IMR-90 (cell line): ENCODE data around the gene RBM45. TPM values are rescaled to one million over a fixed set of nuclear protein-coding genes. Genes with fewer than 3 reads are reported as not detected.

Experiments used
- ATAC-seq: fragments of 200-7000 bp; cut with Tn5 transposase; 2 replicates; pipeline ENCODE4 v1.9.1; 2020; ENCODE audit warnings: low read depth, mild to moderate bottlenecking, moderate library complexity
- BruUV-seq: library from RNA; stranded (reverse); fragments of 400-500 nt; replicated peaks from 2 replicates; lab custom pipeline; 2021; lab: Mats Ljungman, UMichigan
- CTCF ChIA-PET: fragments of 300-600 bp; formaldehyde crosslinking; extraction: SDS; loops from one replicate; lab custom pipeline; 2021; ENCODE audit warnings: antibody characterized with exemption; lab: Yijun Ruan, JAX
- POLR2A ChIA-PET: fragments of 300-600 bp; sonication (Branson Sonifier 250); formaldehyde crosslinking; loops from one replicate; lab custom pipeline; 2022; ENCODE audit warnings: antibody characterized with exemption; ENCODE audit not compliant: unreplicated experiment; lab: Charles Lee
- DNase-seq: peaks from one replicate; pipeline ENCODE4 v3.0.0; 2013
- H2AFZ ChIP-seq: replicated peaks from 2 replicates; pipeline ENCODE3; 2013; ENCODE audit warnings: low read length, mild to moderate bottlenecking; ENCODE audit not compliant: poor library complexity
- H2AK5ac ChIP-seq: 2 replicates; pipeline ENCODE4 v1.6.1; 2013; ENCODE audit warnings: low read depth, low read length, inconsistent platforms
- H2AK9ac ChIP-seq: replicated peaks from 2 replicates; pipeline ENCODE3; 2013; ENCODE audit warnings: mild to moderate bottlenecking, low read depth, low read length, moderate library complexity; ENCODE audit not compliant: poor library complexity
- H2BK120ac ChIP-seq: 2 replicates; pipeline ENCODE4 v1.6.1; 2013; ENCODE audit warnings: low read depth, low read length, inconsistent platforms
- H2BK15ac ChIP-seq: 3 replicates; pipeline ENCODE4 v1.6.1; 2013; ENCODE audit warnings: low read depth, low read length, inconsistent platforms
- H2BK20ac ChIP-seq: 2 replicates; pipeline ENCODE4 v1.6.1; 2013; ENCODE audit warnings: low read depth, mild to moderate bottlenecking, inconsistent platforms, low read length, moderate library complexity
- H2BK5ac ChIP-seq: 2 replicates; pipeline ENCODE4 v1.6.1; 2013; ENCODE audit warnings: mild to moderate bottlenecking, low read depth, low read length, inconsistent platforms; ENCODE audit not compliant: poor library complexity, severe bottlenecking
- H3K14ac ChIP-seq: replicated peaks from 2 replicates; pipeline ENCODE4 v1.6.1; 2013; ENCODE audit warnings: low read depth, low read length, inconsistent platforms
- H3K18ac ChIP-seq: 2 replicates; pipeline ENCODE4 v1.6.1; 2013; ENCODE audit warnings: low read depth, low read length, control low read depth
- H3K23ac ChIP-seq: 2 replicates; pipeline ENCODE4 v1.6.1; 2013; ENCODE audit warnings: low read depth, low read length, inconsistent platforms
- H3K27ac ChIP-seq: 2 replicates; pipeline ENCODE4 v1.5.1; 2013; ENCODE audit warnings: mild to moderate bottlenecking, control low read depth, low read length; ENCODE audit not compliant: insufficient read depth
- H3K27me3 ChIP-seq: 2 replicates; pipeline ENCODE4 v1.6.1; 2013; ENCODE audit warnings: low read length; ENCODE audit not compliant: control insufficient read depth, insufficient read depth
- H3K36me3 ChIP-seq: 2 replicates; pipeline ENCODE4 v1.6.1; 2013; ENCODE audit warnings: low read length, mixed read lengths; ENCODE audit not compliant: control insufficient read depth, insufficient read depth
- H3K4ac ChIP-seq: 2 replicates; pipeline ENCODE4 v1.6.1; 2013; ENCODE audit warnings: low read depth, low read length, inconsistent platforms
- H3K4me1 ChIP-seq: 2 replicates; pipeline ENCODE4 v1.6.1; 2013; ENCODE audit warnings: low read length, mixed read lengths; ENCODE audit not compliant: control insufficient read depth, insufficient read depth
- H3K4me2 ChIP-seq: 2 replicates; pipeline ENCODE4 v1.6.1; 2013; ENCODE audit warnings: low read depth, mild to moderate bottlenecking, control low read depth, low read length, moderate library complexity
- H3K4me3 ChIP-seq: 2 replicates; pipeline ENCODE4 v1.5.1; 2013; ENCODE audit warnings: low read depth, mild to moderate bottlenecking, control low read depth, low read length, moderate library complexity; ENCODE audit not compliant: insufficient read depth
- H3K56ac ChIP-seq: 2 replicates; pipeline ENCODE4 v1.6.1; 2013; ENCODE audit warnings: low read length, inconsistent platforms; ENCODE audit not compliant: insufficient read depth; ENCODE audit errors: extremely low read depth
- H3K79me1 ChIP-seq, 2 experiments: 2 replicates each; pipeline ENCODE4 v1.6.1; 2013; ENCODE audit warnings: low read length in 2 of 2, inconsistent platforms in 1 of 2, low read depth in 1 of 2
- H3K9ac ChIP-seq: 2 replicates; pipeline ENCODE4 v1.6.1; 2013; ENCODE audit warnings: low read depth, low read length, control low read depth
- H3K9me1 ChIP-seq: 2 replicates; pipeline ENCODE4 v1.6.1; 2013; ENCODE audit warnings: low read length, inconsistent platforms; ENCODE audit not compliant: insufficient read depth
- H3K9me3 ChIP-seq: 2 replicates; pipeline ENCODE4 v1.6.1; 2013; ENCODE audit warnings: low read length; ENCODE audit not compliant: control insufficient read depth, insufficient read depth
- H4K20me1 ChIP-seq: 2 replicates; pipeline ENCODE4 v1.6.1; 2013; ENCODE audit warnings: low read length, inconsistent platforms; ENCODE audit not compliant: insufficient read depth
- H4K5ac ChIP-seq: 2 replicates; pipeline ENCODE4 v1.6.1; 2013; ENCODE audit warnings: mild to moderate bottlenecking, low read depth, low read length, control low read depth
- H4K8ac ChIP-seq, 2 experiments: 2 replicates each; pipeline ENCODE4 v1.6.1; 2013; ENCODE audit warnings: low read depth in 2 of 2, low read length in 2 of 2, control low read depth in 1 of 2, inconsistent platforms in 1 of 2
- H4K91ac ChIP-seq: 2 replicates; pipeline ENCODE4 v1.6.1; 2013; ENCODE audit warnings: low read depth, low read length, inconsistent platforms; ENCODE audit not compliant: insufficient read depth
- BHLHE40 ChIP-seq: fragments of 150-350 bp; IDR thresholded peaks from 2 replicates; pipeline ENCODE4 v1.6.1; 2016; ENCODE audit warnings: mild to moderate bottlenecking, low read depth, low read length
- CEBPB ChIP-seq: IDR thresholded peaks from 2 replicates; pipeline ENCODE4 v1.6.1; 2012; ENCODE audit warnings: low read depth, low read length, improper control_type of control experiment
- CHD1 ChIP-seq: IDR thresholded peaks from 2 replicates; pipeline ENCODE4 v1.6.1; 2012; ENCODE audit warnings: low read depth, low read length, improper control_type of control experiment
- CTCF ChIP-seq: conservative IDR thresholded peaks from 2 replicates; pipeline ENCODE4 v1.5.1; 2012; ENCODE audit warnings: mild to moderate bottlenecking, low read depth, low read length, improper control_type of control experiment
- FOS ChIP-seq: fragments of 150-350 bp; IDR thresholded peaks from 2 replicates; pipeline ENCODE4 v1.6.1; 2016; ENCODE audit warnings: low read depth, low read length
- MAFK ChIP-seq: IDR thresholded peaks from 2 replicates; pipeline ENCODE4 v1.6.1; 2012; ENCODE audit warnings: low read depth, low read length, improper control_type of control experiment
- MAZ ChIP-seq: IDR thresholded peaks from 2 replicates; pipeline ENCODE4 v1.6.1; 2012; ENCODE audit warnings: low read depth, mild to moderate bottlenecking, low read length, improper control_type of control experiment, moderate library complexity, borderline replicate concordance
- MXI1 ChIP-seq: IDR thresholded peaks from 2 replicates; pipeline ENCODE4 v1.6.1; 2012; ENCODE audit warnings: low read depth, mild to moderate bottlenecking, low read length, moderate library complexity, borderline replicate concordance
- POLR2A ChIP-seq: IDR thresholded peaks from 2 replicates; pipeline ENCODE4 v1.6.1; 2012; ENCODE audit warnings: mild to moderate bottlenecking, low read depth, low read length
- RAD21 ChIP-seq: IDR thresholded peaks from 2 replicates; pipeline ENCODE4 v1.6.1; 2012; ENCODE audit warnings: low read length, improper control_type of control experiment
- RCOR1 ChIP-seq: IDR thresholded peaks from 2 replicates; pipeline ENCODE4 v1.6.1; 2012; ENCODE audit warnings: mild to moderate bottlenecking, low read length, improper control_type of control experiment; ENCODE audit not compliant: insufficient replicate concordance
- RFX5 ChIP-seq: IDR thresholded peaks from 2 replicates; pipeline ENCODE4 v1.8.0; 2012; ENCODE audit warnings: low read depth, mild to moderate bottlenecking, low read length, moderate library complexity
- SMC3 ChIP-seq: fragments of 150-350 bp; IDR thresholded peaks from 2 replicates; pipeline ENCODE4 v1.6.1; 2016; ENCODE audit warnings: low read depth, mild to moderate bottlenecking, antibody characterized with exemption, low read length, moderate library complexity
- USF2 ChIP-seq: fragments of 150-350 bp; IDR thresholded peaks from 2 replicates; pipeline ENCODE4 v1.6.1; 2017; ENCODE audit warnings: mild to moderate bottlenecking, antibody characterized with exemption, low read length, low read depth
- dilution Hi-C: fragments of 300-500 bp; cut with HindIII; formaldehyde crosslinking; loops from one replicate; pipeline ENCODE4 v1.14.3; 2018; ENCODE audit warnings: low sequenced_read_pairs; ENCODE audit not compliant: unreplicated experiment
- in situ Hi-C: fragments of 300-500 bp; cut with MboI; formaldehyde crosslinking; loops from 3 replicates; pipeline ENCODE4 v1.14.3; 2019; ENCODE audit warnings: low sequenced_read_pairs, inconsistent platforms, mixed read lengths
- intact Hi-C: fragments of 100-400 bp; cut with micrococcal nuclease; formaldehyde crosslinking; loops from 2 replicates; pipeline ENCODE4 v1.10.0; 2022
- polyA plus RNA-seq, 3 experiments: library from polyadenylated mRNA; depleted of rRNA; stranded (reverse); fragments of >200 nt; gene quantifications; 2 replicates each; pipeline ENCODE4 v1.2.3, GENCODE V29; 2012; ENCODE audit warnings: low replicate concordance in 1 of 3
- total RNA-seq: library from RNA; depleted of rRNA; stranded (reverse); fragments of >200 nt; gene quantifications from 2 replicates; pipeline ENCODE4 v1.2.3, GENCODE V29; 2012

RBM45 gene
- total and polyA plus RNA-seq, 2 of the 4 experiments (the other 2 are of a cell fraction): 10.3 to 17.9 TPM

- DNase-seq (no peak), ATAC-seq (no peak)
- POLR2A ChIA-PET: no interaction called here
- Histone ChIP-seq H3K4ac (no peak overlapping the region), H3K4me1 (no peaks in the 10 kb centered on the region), H2BK5ac (no peak overlapping the region), H3K4me3 (no peak overlapping the region), H2BK20ac (no peak overlapping the region), H4K8ac (no peak overlapping the region), H3K14ac (no peak overlapping the region), H3K9ac (no peak overlapping the region), H2BK120ac (no peak overlapping the region), H4K5ac (no peak overlapping the region), H3K36me3 (no peaks in the 10 kb centered on the region), H2AK5ac (no peak overlapping the region), H2AK9ac (no peak overlapping the region), H2AFZ (no peak overlapping the region), H3K18ac (no peak overlapping the region), H3K27me3 (no peaks in the 10 kb centered on the region; the same call in 1 of the 2 replicates), H3K9me3 (no peaks in the 10 kb centered on the region), H4K91ac (no peak overlapping the region), H3K4me2 (no peak overlapping the region), H3K79me1 (no peaks in the 10 kb centered on the region), H4K20me1 (no peaks in the 10 kb centered on the region), H3K56ac (no peak overlapping the region), H2BK15ac (no peak overlapping the region), H3K27ac (no peak overlapping the region), H3K23ac (no peak overlapping the region), H3K9me1 (no peaks in the 10 kb centered on the region)
- BruUV-seq: no TSS peak
- intact Hi-C loops: no loop called here
- in situ Hi-C loops: no loop called here
- dilution Hi-C loops: no loop called here
- TF ChIP-seq FOS: no peak
- no peak for TF ChIP-seq MAFK
- no peak for TF ChIP-seq SMC3
- TF ChIP-seq USF2: no peak
- TF ChIP-seq RFX5: no peak
- TF ChIP-seq BHLHE40: no peak
- no peak for TF ChIP-seq CHD1
- TF ChIP-seq POLR2A: no peak
- no peak for TF ChIP-seq CEBPB
- no peak for TF ChIP-seq RAD21
- TF ChIP-seq MAZ: no peak
- no peak for TF ChIP-seq RCOR1
- no peak for TF ChIP-seq MXI1
- TF ChIP-seq CTCF: no peak
- CTCF ChIA-PET: interaction anchor here (0.6 kb wide), 1 partner anchor 18 kb away, joined by 3 read pairs; no protein-coding TSS in a partner anchor
These were observed 18.8 kb upstream of the RBM45 start for GRCh38 chr2:178093471-178093870.
